AML-193 (cell line): ENCODE results near the gene TPSG1.
"Not testable (repeated sequence)": the region's sequence is repeated elsewhere in the genome, so short reads cannot be mapped to it uniquely, and the experiment has no call there.

Experiments used
- DNase-seq, 2 experiments: peaks; one replicate each; lab custom pipeline; 2025; lab: John Stamatoyannopoulos, UW

TPSG1 gene

DNA sequence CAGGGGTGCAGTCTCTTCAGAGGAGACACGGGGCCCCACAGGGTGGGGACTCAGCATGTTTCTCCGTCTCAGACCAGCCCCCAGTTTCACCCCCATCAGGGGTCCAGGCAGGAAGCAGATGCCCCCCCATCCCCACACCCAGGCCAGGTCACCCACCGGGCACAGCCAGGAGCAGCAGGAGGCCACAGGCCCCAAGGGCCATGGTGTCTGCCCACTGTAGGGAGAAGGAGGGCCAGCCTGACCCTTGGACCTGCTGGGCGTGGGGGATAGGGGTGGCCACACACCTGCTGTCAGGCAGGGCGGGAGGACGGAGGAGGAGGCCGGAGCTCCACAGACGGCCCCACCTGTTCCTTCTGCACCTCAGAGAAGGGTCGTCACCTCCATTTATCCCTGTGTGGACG lies at the start of gene TPSG1:
Gene TPSG1, minus strand, starts transcription at position 218 of the 401 bp plus-strand sequence. Its CDS starts 16 bp downstream, at position 202.
- DNase-seq: no peak

DNA sequence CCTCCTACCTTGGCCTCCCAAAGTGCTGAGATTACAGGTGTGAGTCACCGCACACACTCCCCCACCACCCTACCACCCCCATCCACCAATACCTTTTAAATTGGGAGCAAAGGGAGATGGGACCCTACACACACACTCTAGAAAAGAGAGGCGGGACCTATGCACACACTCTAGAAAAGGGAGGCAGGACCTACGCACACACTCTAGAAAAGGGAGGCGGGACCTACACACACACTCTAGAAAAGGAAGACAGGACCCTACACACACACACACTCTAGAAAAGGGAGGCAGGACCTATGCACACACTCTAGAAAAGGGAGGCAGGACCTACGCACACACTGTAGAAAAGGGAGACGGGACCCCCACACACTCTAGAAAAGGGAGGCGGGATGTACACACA lies 49.7 kb upstream of the TPSG1 start:
- DNase-seq: no peak

DNA sequence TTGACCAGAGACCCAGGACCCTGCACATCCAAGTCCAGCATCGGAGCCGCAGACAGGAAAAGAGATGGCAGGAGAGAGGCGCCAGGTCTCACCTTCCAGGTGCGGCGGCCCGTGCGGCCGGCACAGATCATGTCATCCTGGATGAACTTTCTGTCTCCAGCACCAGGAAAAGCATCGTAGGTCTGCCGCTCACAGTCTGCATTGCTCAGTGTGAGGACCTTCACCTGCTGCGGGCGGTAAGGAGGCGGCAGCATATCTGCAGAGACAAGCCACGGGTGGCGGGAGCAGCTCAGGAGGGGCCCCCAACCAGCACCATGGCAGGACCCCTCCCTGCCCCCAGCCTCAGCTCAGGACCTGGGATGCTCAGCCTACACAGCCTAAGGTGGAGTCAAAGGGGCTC lies 48.7 kb upstream of the TPSG1 start:
- DNase-seq: no peak

DNA sequence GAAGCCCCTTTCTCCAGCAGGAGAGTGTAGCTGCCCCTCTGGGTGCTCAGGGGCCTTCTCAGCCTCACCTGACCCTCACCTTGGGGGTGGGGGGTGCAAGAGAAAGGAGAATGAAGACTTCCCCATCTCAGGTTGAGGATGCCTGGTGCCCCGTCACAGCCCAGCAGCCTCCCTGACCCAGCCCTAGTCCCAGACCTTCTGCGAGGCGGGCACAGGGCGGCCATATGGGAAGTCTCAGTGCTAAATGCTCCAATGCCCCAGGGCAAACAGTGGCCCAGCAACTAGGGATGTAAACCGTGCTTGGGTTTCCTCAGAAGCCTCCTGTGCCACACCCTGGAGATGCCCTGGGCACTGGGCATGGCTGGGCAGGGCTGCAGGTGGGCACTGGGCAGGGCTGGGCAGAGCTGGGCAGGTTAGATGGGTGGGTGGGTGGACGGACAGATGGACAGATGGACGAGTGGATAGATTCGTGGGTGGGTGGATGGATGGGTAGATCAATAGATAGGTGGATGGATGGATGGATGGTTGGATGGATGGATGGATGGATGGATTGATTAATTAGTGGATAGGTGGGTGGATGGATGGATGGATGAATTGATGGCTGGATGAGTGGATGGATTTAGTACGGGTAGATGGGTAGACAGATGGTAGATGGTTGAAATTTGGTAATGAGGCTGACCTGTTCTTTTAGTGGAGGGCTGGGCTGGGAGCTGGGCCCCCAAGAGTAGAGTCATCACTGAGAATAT lies 47.6 kb upstream of the TPSG1 start:
- DNase-seq: no peak

DNA sequence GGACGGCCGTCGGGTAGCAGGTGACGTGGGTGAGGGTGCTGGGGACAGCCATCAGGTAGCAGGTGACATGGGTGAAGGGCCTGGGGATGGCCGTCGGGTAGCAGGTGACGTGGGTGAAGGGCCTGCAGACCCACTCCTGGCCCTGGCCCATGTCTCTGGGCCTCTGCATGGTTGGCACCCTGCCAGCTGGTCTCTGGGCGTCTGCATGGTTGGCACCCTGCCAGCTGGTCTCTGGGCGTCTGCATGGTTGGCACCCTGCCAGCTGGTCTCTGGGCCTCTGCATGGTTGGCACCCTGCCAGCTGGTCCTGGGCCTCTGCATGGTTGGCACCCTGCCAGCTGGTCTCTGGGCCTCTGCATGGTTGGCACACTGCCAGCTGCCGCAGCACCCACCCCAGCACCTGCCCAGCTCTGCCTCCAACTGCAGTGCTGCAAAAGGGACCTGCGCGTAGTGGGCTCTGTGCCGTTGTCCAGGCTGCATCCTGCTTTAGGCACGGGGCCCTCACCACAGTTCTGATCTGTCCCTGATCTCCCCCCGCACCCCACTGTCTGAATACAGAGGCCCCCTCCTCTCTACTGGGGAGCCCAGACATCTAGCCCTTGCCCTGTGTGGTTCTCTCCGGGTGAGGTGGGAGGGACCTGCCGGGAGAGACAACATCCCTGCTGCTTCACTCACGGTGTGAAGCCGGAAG lies 46.8 kb upstream of the TPSG1 start:
- not testable (repeated sequence) for DNase-seq

DNA sequence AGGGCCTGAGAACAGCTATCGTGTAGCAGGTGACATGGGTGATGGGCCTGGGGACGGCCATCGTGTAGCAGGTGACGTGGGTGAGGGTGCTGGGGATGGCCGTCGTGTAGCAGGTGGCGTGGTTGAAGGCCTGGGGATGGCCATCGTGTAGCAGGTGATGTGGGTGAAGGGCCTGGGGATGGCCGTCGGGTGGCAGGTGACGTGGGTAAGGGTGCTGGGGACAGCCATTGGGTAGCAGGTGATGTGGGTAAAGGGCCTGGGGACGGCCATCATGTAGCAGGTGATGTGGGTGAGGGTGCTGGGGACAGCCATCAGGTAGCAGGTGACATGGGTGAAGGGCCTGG lies 46.3 kb upstream of the TPSG1 start:
- DNase-seq: no peak

DNA sequence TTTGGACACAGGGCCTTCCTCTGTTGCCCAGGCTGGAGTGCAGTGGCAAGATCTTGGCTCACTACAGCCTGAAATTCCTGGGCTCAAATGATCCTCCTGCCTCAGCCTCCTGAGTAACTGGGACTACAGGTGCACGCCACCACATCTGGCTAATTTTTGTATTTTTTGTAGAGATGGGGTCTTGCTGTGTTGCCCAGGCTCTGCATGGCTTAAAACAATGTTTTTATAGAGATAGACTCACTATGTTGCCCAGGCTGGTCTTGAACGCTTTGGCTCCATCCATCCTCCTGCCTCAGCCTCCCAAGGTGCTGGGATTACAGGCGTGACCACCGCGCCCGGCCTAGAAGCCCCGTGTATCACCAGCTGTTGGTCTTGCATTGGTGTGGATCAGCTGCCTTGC lies 44.4 kb upstream of the TPSG1 start:
- not testable (repeated sequence) for DNase-seq

DNA sequence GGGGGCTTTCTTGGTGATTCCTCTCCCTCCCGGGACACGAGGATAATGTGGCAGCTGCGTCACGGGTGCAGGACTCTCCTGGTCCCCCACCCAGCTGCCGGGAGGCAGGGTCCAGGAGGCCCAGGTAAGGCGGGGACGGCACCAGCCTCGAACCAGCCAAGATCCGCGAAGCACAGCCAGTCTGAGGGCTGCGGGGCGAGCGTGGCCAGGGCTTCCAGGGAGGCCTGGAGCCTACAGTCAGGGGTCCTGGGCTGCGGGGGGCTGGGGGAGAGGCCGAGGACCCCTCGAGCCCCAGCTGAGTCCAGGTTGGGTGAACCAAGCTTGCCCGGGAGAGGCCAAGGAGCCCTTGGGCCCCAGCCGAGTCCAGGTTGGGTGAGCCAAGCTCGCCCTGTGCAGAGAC lies 40.8 kb upstream of the TPSG1 start:
- DNase-seq: no peak

DNA sequence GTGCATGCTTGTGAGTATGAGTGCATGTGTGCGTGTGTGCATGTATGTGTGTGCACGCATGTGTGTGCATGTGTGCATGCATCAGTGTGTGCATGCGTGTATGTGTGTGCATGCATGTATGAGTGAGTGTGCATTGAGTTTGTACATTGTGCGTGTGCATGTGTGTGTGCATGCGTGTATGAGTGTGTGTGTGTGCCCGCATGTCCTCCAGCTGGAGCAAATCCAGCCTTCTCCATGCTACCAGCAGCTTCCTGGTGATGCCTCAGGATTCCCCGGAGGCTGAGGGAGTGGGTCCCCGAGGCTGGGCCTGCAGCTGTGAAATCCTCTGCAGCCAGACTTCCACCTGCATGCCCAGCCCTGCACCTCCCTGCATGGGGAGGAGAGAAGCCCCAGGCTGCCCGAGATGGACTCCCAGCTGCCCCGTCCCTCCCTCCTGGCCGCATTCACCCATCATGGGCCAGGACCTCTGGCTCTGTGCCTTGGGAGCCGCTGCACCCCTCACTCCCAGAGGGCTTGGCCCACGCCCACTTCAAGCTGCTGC lies 40.1 kb upstream of the TPSG1 start:
- DNase-seq: no peak

DNA sequence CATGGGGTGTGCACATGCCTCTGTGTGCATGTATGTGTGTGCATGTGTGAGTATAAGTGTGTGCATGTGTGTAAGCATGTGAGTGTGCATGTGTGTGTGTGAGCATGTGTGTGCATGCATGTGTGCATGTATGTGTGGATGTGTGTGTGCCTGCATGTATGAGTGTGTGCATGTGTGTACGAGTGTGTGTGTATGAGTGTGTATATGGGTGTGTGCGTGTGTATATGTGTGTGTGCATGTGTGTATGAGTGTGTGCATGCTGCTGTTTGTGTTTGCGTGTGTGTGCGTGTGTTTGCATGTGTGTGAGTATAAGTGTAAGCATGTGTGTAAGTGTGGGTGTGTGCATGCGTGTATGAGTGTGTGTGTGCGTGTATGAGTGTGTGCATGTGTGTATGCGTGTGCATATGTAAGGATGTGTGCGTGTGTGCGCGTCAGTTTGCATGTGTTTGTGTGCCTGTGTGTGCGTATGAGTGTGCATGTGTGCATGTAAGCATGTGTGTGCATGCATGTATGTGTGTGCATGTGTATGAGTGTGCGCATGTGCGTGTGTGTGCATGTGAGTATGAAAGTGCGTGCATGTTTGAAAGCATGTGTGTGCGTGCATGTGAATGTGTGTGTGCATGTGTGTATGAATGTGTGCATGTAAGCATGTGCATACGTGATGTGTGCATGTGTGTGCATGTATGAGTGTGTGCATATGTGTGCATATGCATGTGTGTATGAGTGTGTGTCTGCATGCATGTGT lies 39.4 kb upstream of the TPSG1 start:
- no peak for DNase-seq

DNA sequence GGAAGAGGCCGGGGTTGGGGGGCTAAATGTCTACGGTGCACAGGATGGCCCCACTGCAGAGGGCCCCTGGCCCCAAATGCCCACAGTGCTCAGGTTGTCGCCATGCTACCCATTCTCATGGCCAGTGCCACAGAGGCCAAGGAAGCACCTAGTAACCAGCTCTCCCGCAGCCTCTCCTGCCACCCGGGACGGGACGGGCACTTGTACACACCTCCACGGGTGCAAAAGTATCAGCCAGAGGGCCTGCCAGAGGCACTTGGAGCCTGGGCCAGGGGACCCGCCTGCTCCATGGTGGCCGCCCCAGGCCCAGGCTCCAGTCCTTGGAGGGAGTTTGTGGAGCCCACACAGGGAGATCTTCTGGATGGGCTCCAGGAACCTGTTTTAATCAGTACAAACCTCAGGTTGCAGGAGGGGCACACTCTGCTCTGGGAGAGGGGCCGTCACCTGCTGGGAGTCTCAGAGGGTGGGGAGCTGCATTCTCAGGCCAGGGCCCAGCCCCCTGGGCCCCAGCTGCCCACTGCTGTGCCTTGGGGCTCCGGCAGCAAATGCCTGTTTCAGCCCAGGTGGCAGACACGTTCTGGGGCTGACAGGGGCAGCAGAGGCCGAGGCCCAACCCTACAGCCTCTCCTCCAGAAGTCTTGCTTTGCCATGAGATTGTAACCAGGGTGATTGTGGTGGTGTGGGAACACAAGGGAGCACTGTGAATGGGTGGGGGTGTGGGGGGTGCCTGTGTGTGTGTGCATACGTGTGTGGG lies 38.7 kb upstream of the TPSG1 start:
- DNase-seq: no peak

DNA sequence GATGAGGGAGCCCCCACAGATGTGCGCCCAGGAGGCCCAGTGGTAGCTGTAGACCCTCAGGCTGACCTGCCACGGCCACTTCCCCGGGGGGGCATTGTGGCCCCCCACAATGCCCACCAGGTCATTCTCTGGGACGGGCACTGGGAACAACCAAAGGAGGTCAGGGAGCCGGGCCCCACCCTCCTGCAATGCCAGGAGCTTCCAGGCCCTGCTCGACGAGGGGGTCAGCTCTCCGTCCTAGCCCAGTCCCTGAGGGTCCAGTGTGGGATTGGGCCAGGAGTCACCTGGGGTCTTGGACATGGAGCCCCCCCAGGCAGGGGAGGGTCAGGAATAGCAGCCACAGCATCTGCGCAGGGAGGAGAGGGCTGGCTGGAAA lies 37.8 kb upstream of the TPSG1 start:
- DNase-seq: no peak

DNA sequence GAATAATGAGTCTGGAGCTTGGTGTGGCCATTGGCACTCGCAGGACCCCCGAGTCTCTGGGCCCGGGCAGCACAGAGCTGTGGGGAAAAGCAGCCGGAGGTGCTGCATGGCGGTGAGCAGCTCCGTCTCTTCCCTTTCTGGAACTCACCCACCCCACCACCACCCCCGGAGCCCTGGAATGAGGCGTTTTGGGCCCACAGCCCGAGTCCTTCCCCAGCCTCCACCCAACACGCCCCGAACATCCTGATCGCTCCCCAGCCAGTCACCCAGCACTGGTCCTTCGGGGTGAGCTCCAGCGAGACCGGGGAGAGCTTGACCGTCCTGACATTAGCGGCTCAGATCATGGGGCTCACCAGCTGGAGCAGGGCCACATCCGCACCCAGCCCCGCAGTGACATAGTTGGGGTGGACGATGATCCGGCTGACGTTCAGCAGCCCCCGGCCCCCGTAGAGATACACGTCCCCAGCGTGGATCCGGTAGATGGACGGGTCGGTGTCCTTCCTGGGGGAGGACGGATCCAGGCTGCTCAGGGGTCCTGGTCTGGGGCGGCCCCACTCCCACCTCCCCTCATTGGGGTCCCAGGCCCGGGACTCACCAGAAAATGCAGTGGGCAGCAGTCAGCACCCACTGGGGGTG lies 37.3 kb upstream of the TPSG1 start:
- DNase-seq: no peak

DNA sequence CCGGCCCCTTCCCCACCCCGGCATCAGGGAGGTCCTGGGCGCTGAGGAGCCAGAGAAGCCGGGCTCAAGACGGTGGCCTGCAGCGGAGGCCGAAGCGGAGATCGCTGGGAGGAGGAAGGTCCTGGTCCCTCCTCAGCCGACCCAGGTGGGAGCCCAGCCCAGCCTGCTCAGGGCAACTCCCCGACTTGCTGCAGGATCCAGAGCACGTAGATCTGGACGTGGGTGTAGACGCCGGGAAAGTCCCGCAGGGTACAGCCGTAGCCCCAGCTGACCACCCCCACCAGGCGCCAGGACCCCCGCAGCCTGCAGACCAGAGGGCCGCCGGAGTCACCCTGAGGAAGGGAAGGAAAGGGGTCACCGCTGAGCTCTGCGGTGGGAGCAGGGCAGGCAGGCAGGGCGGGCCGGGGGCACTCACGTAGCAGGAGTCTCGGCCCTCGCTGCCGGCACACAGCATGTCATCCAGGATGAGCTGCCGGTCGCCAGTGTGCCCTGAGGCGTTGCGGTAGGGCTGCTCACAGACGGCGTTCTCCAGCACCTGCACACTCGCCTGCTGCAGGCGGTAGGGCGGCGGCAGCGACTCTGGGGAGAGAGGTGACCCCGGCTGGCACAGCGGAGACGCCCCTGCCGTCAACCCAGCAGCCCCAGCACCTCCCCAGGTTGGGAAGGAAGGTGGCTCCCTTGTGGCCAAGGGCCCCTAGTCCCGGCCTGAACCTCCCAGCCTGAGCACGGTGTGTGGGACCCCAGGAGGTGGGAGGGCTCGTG lies 36.2 kb upstream of the TPSG1 start:
- no peak for DNase-seq

DNA sequence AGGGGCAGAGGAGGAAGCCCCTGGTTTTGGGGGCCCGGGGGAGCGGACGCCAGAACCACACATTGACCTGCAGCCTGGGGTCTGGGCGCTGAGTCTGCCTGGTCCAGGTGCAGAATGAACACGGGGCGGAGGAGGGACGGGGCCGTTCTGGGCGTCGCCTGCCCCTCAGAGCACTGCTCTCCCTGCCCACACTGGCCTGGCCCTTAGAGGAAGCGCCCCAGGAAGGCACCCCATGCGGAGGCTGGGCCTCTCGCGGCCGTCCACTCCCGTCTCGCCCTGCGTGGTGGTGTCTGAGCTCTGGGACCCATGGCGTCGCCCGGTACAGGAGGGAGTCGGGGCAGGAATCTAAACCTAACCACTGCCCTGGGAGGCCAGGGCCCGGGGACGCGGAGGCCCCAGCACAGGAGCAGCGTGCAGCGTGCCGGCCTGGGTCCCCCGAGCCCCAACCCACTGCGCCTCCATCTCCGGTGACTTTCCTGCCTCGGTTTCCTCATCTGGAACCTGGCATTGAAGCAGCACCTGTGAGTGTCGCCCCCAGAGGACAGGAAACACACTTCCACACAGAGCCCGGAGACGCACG lies 35.1 kb upstream of the TPSG1 start:
- no peak for DNase-seq

DNA sequence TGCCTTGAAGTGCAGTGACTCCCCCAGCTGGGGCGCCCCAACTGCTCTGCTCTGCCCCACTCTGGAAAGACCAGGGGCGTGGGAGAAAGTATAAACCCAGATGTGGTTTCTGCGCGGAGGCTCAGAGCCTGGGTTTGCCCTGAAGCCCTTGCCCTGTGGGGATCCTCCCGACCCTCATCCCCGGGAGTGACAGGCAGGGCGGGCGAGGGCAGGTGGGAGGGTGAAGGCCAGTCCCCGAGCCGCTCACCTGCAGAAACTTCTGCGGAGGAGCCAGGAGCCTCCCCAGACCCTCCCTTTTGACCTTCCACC lies 34.6 kb upstream of the TPSG1 start:
- no peak for DNase-seq

DNA sequence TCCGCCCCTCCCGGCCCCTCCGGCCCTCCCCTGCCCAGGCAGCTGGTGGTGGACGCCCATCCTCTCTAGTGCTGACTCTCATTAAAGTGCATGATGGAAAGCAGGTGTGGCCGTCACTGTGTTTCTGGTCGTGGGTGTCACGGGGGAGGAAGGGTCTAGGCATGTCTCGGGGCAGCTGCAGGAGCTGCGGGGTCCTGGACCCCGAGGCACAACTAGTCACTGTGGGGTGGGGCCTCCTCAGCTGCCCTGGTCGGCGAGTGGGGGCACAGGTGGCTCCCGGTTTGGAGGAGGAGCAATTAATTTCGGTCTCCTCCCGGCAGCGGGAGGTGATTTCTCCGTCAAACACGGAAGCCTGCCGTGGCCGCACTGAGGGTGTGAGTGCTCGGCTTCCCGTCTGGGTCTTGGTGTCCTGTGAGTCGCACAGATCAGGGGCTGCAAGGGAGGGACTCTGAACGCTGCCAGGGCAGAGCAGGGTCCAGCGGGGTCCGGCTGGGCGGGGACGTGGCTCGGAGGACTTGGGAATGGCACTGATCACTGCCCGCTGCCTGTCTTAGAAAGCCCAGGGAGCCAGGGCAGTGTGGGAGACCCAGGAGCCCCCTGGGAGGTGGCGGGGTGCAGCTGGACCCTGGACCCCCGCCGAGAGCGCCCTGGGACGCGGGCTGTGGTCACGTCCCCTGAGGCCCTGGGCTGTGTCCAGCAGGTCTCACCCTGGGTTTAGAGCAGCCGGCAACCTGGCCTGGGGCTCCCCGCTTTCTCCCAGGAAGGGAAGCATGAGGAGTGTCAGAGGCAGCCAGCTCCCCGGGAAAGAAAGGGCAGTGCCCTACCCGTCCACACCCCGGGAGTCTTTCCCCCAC lies 34.1 kb upstream of the TPSG1 start:
- no peak for DNase-seq

DNA sequence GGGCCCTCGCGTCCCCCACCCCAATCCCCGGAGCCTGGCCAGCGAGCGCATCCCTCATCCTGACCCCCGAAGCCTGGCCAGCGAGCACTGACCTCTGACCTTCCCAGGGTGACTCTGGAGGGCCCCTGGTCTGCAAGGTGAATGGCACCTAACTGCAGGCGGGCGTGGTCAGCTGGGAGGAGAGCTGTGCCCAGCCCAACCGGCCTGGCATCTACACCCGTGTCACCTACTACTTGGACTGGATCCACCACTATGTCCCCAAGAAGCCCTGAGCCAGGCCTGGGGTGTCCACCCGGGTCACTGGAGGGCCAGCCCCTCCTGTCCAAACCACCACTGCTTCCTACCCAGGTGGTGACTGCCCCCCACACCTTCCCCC lies 33.1 kb upstream of the TPSG1 start:
- no peak for DNase-seq

DNA sequence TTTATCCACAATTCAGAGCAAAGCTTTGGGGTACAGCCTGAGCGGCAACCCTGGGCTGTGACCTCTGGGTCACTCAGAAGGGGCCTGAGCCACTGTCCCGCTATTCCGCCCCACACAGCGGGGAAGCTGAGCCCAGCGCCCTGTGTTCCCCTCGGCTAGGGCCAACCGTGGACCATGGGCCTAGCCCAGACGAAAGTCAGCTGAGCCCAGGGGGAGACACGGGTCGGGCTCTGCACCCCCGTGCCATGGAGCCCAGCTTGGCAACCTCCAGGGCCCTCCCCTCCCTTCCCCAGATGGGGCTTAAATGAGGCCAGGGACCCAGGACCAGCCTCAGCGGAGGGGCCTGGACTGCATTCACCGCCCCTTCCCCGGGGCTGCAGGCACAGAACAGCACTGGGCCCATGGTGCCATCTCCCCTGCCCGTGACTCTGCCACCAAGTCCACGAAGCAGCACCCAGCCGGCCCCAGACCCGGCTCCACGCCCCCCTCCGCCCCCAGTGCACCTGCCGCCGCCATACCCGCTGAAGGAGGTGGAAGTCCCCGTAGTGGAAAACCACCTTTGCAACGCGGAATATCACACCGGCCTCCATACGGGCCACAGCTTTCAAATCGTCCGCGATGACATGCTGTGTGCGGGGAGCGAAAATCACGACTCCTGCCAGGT lies 32.6 kb upstream of the TPSG1 start:
- no peak for DNase-seq
